HepG2 (cell line): ENCODE data around the gene ACP5. TPM values are rescaled to one million over a fixed set of nuclear protein-coding genes. Genes with fewer than 3 reads are reported as not detected.

Experiments used
- DPF2 ChIP-seq: sonication (generic); formaldehyde crosslinking; IDR thresholded peaks from 2 replicates; pipeline ENCODE4 v1.4.0; 2020; ENCODE audit warnings: mild to moderate bottlenecking, low read depth, missing genetic modification reagents, borderline replicate concordance
- ELF3 ChIP-seq: IDR thresholded peaks from 2 replicates; pipeline ENCODE4 v1.6.1; 2016; ENCODE audit warnings: missing genetic modification reagents, missing compliant biosample characterization
- KDM5A ChIP-seq: fragments of 200-600 bp; sonication (generic); IDR thresholded peaks from 2 replicates; pipeline ENCODE4 v1.7.0; 2018; ENCODE audit warnings: antibody characterized with exemption, mild to moderate bottlenecking, low read length, borderline replicate concordance
- MLX ChIP-seq: IDR thresholded peaks from 2 replicates; pipeline ENCODE4 v1.6.1; 2016
- MLXIP ChIP-seq: sonication (generic); formaldehyde crosslinking; IDR thresholded peaks from 2 replicates; pipeline ENCODE4 v1.9.0; 2021; ENCODE audit warnings: missing genetic modification reagents, borderline replicate concordance
- NR0B2 ChIP-seq: sonication (generic); formaldehyde crosslinking; IDR thresholded peaks from 2 replicates; pipeline ENCODE4 v1.4.0; 2020; ENCODE audit warnings: mild to moderate bottlenecking, missing genetic modification reagents
- RBM22 ChIP-seq: fragments of 200-400 bp; formaldehyde crosslinking; optimal IDR thresholded peaks from 2 replicates; pipeline ENCODE3; 2017; ENCODE audit warnings: mild to moderate bottlenecking, low read length, moderate library complexity
- SMAD3 ChIP-seq: sonication (generic); formaldehyde crosslinking; IDR thresholded peaks from 2 replicates; pipeline ENCODE4 v1.4.0; 2020; ENCODE audit warnings: missing genetic modification reagents
- TOE1 ChIP-seq: sonication (generic); formaldehyde crosslinking; IDR thresholded peaks from 2 replicates; pipeline ENCODE4 v1.4.0; 2020; ENCODE audit warnings: mild to moderate bottlenecking, missing genetic modification reagents
- U2AF1 ChIP-seq: fragments of 200-400 bp; formaldehyde crosslinking; optimal IDR thresholded peaks from 2 replicates; pipeline ENCODE3; 2017; ENCODE audit warnings: mild to moderate bottlenecking, low read depth, low read length
- YEATS2 ChIP-seq: sonication (generic); formaldehyde crosslinking; IDR thresholded peaks from 2 replicates; pipeline ENCODE4 v1.4.0; 2020; ENCODE audit warnings: missing genetic modification reagents, borderline replicate concordance
- ZNF382 ChIP-seq: sonication (generic); formaldehyde crosslinking; IDR thresholded peaks from 2 replicates; pipeline ENCODE4 v1.5.0; 2020; ENCODE audit warnings: missing genetic modification reagents, mild to moderate bottlenecking, borderline replicate concordance
- ZNF431 ChIP-seq: sonication (generic); formaldehyde crosslinking; IDR thresholded peaks from 2 replicates; pipeline ENCODE4 v1.9.0; 2022; ENCODE audit warnings: missing genetic modification reagents, low read depth, mild to moderate bottlenecking, borderline replicate concordance
- ZNF782 ChIP-seq: sonication (generic); formaldehyde crosslinking; IDR thresholded peaks from 2 replicates; pipeline ENCODE4 v1.4.0; 2020; ENCODE audit warnings: missing genetic modification reagents, mild to moderate bottlenecking, borderline replicate concordance
- polyA plus RNA-seq, 8 experiments: library from polyadenylated mRNA; depleted of rRNA in 3 of 8; stranded (reverse) in 7 of 8; unstranded in 1 of 8; fragments of >200 nt; fragmentation: Illumina TruSeq in 4 of 8; extraction: Trizol in 4 of 8; gene quantifications; 2 replicates each; pipeline versions ENCODE4 v1.2.1 to v1.2.3, GENCODE V29; 2011 to 2016; ENCODE audit warnings: low read depth in 4 of 8, missing spikeins in 1 of 8, mixed read lengths in 1 of 8; ENCODE audit not compliant: insufficient read depth in 1 of 8
- total RNA-seq, 5 experiments: library from RNA; depleted of rRNA; stranded (reverse); fragments of >200 nt; fragmentation: Illumina TruSeq; extraction: Trizol; gene quantifications; 2 replicates each; pipeline ENCODE4 v1.2.3, GENCODE V29; 2016; ENCODE audit warnings: low read depth in 1 of 5
- TF ChIP-seq, protein P1 (sequence below): sonication (generic); formaldehyde crosslinking; IDR thresholded peaks from 2 replicates; pipeline ENCODE4 v1.8.1; 2023; ENCODE audit warnings: mild to moderate bottlenecking, missing genetic modification reagents
- TF ChIP-seq, protein P2 (sequence below): sonication (generic); formaldehyde crosslinking; IDR thresholded peaks from 2 replicates; pipeline ENCODE4 v1.8.0; 2022; ENCODE audit warnings: mild to moderate bottlenecking, missing genetic modification reagents
- TF ChIP-seq, protein P3 (sequence below): sonication (generic); formaldehyde crosslinking; IDR thresholded peaks from 2 replicates; pipeline ENCODE4 v1.4.0; 2020; ENCODE audit warnings: mild to moderate bottlenecking, low read depth, missing genetic modification reagents

The ACP5 gene
- total and polyA plus RNA-seq, 2 of the 13 experiments (the other 11 are each of a cell fraction or from before 2014, with no cell fraction given): 1.3 to 6.7 TPM

GRCh38 chr19:11558881-11559828, 18.3 kb downstream of the ACP5 start, which contains the start of gene ELOF1 (continued):
- TF ChIP-seq, protein P1, sequence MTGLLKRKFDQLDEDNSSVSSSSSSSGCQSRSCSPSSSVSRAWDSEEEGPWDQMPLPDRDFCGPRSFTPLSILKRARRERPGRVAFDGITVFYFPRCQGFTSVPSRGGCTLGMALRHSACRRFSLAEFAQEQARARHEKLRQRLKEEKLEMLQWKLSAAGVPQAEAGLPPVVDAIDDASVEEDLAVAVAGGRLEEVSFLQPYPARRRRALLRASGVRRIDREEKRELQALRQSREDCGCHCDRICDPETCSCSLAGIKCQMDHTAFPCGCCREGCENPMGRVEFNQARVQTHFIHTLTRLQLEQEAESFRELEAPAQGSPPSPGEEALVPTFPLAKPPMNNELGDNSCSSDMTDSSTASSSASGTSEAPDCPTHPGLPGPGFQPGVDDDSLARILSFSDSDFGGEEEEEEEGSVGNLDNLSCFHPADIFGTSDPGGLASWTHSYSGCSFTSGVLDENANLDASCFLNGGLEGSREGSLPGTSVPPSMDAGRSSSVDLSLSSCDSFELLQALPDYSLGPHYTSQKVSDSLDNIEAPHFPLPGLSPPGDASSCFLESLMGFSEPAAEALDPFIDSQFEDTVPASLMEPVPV (CRISPR knock-in tag): no peak
- TF ChIP-seq DPF2 (no peak), SMAD3 (CRISPR knock-in tag) (peak; percentile 77), NR0B2 (CRISPR knock-in tag) (peak; percentile 76; the same call in 1 of the 2 replicates), ZNF431 (no peak), ELF3 (peak; percentile 69; the same call in 1 of the 2 replicates), ZNF782 (CRISPR knock-in tag) (no peak), U2AF1 (no peak), RBM22 (peak; percentile 21), MLX (CRISPR knock-in tag) (no peak), KDM5A (peak; percentile 72; the same call in 1 of the 2 replicates), MLXIP (no peak), YEATS2 (peak; percentile 87; the same call in 1 of the 2 replicates), TOE1 (CRISPR knock-in tag) (0 out of 2 replicates have a peak, but pooled peaks have one; percentile 57), ZNF382 (CRISPR knock-in tag) (no peak)
- TF ChIP-seq, protein P2, sequence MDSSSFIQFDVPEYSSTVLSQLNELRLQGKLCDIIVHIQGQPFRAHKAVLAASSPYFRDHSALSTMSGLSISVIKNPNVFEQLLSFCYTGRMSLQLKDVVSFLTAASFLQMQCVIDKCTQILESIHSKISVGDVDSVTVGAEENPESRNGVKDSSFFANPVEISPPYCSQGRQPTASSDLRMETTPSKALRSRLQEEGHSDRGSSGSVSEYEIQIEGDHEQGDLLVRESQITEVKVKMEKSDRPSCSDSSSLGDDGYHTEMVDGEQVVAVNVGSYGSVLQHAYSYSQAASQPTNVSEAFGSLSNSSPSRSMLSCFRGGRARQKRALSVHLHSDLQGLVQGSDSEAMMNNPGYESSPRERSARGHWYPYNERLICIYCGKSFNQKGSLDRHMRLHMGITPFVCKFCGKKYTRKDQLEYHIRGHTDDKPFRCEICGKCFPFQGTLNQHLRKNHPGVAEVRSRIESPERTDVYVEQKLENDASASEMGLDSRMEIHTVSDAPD (CRISPR knock-in tag): no peak
- TF ChIP-seq, protein P3, sequence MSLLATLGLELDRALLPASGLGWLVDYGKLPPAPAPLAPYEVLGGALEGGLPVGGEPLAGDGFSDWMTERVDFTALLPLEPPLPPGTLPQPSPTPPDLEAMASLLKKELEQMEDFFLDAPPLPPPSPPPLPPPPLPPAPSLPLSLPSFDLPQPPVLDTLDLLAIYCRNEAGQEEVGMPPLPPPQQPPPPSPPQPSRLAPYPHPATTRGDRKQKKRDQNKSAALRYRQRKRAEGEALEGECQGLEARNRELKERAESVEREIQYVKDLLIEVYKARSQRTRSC (CRISPR knock-in tag): no peak
